HepG2 (cell line): Measurements from ENCODE around the gene ZFPM1. TPM values are rescaled to one million over a fixed set of nuclear protein-coding genes. Genes with fewer than 3 reads are reported as not detected.

Experiments
- ATM ChIP-seq: fragments of 450-650 bp; IDR thresholded peaks from 2 replicates; pipeline ENCODE4 v1.7.1; 2017; ENCODE audit warnings: mild to moderate bottlenecking, borderline replicate concordance
- BCL3 ChIP-seq: sonication (generic); formaldehyde crosslinking; IDR thresholded peaks from 2 replicates; pipeline ENCODE4 v1.5.1; 2020; ENCODE audit warnings: mild to moderate bottlenecking, missing genetic modification reagents, moderate library complexity
- CBFB ChIP-seq: sonication (generic); formaldehyde crosslinking; IDR thresholded peaks from 2 replicates; pipeline ENCODE4 v1.4.0; 2020; ENCODE audit warnings: missing genetic modification reagents
- CBX2 ChIP-seq, 2 experiments: fragments of 200-600 bp in 1 of 2; sonication (generic); formaldehyde crosslinking in 1 of 2; IDR thresholded peaks; 2 replicates each; pipeline versions ENCODE4 v1.7.0 to v1.8.1; 2018 to 2022; ENCODE audit warnings: low read depth in 2 of 2, low read length in 1 of 2, mild to moderate bottlenecking in 1 of 2, missing genetic modification reagents in 1 of 2
- DMTF1 ChIP-seq: sonication (generic); formaldehyde crosslinking; IDR thresholded peaks from 2 replicates; pipeline ENCODE4 v1.4.0; 2020; ENCODE audit warnings: mild to moderate bottlenecking, missing genetic modification reagents
- ERF ChIP-seq: IDR thresholded peaks from 2 replicates; pipeline ENCODE4 v1.6.1; 2018; ENCODE audit warnings: missing biosample characterization, missing genetic modification reagents
- ISL2 ChIP-seq: sonication (generic); formaldehyde crosslinking; IDR thresholded peaks from 2 replicates; pipeline ENCODE4 v1.5.0; 2020; ENCODE audit warnings: missing genetic modification reagents
- JUN ChIP-seq: sonication (generic); formaldehyde crosslinking; IDR thresholded peaks from 2 replicates; pipeline ENCODE4 v1.4.0; 2020; ENCODE audit warnings: mild to moderate bottlenecking, missing genetic modification reagents
- KAT7 ChIP-seq: IDR thresholded peaks from 2 replicates; pipeline ENCODE4 v1.6.1; 2018; ENCODE audit warnings: borderline replicate concordance, missing compliant biosample characterization
- NFRKB ChIP-seq: fragments of 450-650 bp; IDR thresholded peaks from 2 replicates; pipeline ENCODE4 v1.6.1; 2017
- TAF1 ChIP-seq: sonication (generic); formaldehyde crosslinking; IDR thresholded peaks from 2 replicates; pipeline ENCODE4 v1.4.0; 2020; ENCODE audit warnings: missing genetic modification reagents
- THAP8 ChIP-seq: sonication (generic); formaldehyde crosslinking; IDR thresholded peaks from 2 replicates; pipeline ENCODE4 v1.5.1; 2020; ENCODE audit warnings: missing genetic modification reagents, mild to moderate bottlenecking, borderline replicate concordance
- TOE1 ChIP-seq: sonication (generic); formaldehyde crosslinking; IDR thresholded peaks from 2 replicates; pipeline ENCODE4 v1.4.0; 2020; ENCODE audit warnings: mild to moderate bottlenecking, missing genetic modification reagents
- ZNF264 ChIP-seq: sonication (generic); formaldehyde crosslinking; IDR thresholded peaks from 2 replicates; pipeline ENCODE4 v1.4.0; 2020; ENCODE audit warnings: missing genetic modification reagents
- ZNF543 ChIP-seq: sonication (generic); formaldehyde crosslinking; IDR thresholded peaks from 2 replicates; pipeline ENCODE4 v1.4.0; 2020; ENCODE audit warnings: mild to moderate bottlenecking, missing genetic modification reagents
- ZNF556 ChIP-seq: sonication (generic); formaldehyde crosslinking; IDR thresholded peaks from 2 replicates; pipeline ENCODE4 v1.4.0; 2020; ENCODE audit warnings: mild to moderate bottlenecking, missing genetic modification reagents, borderline replicate concordance
- polyA plus RNA-seq, 8 experiments: library from polyadenylated mRNA; depleted of rRNA in 3 of 8; stranded (reverse) in 7 of 8; unstranded in 1 of 8; fragments of >200 nt; fragmentation: Illumina TruSeq in 4 of 8; extraction: Trizol in 4 of 8; gene quantifications; 2 replicates each; pipeline versions ENCODE4 v1.2.1 to v1.2.3, GENCODE V29; 2011 to 2016; ENCODE audit warnings: low read depth in 4 of 8, missing spikeins in 1 of 8, mixed read lengths in 1 of 8; ENCODE audit not compliant: insufficient read depth in 1 of 8
- total RNA-seq, 5 experiments: library from RNA; depleted of rRNA; stranded (reverse); fragments of >200 nt; fragmentation: Illumina TruSeq; extraction: Trizol; gene quantifications; 2 replicates each; pipeline ENCODE4 v1.2.3, GENCODE V29; 2016; ENCODE audit warnings: low read depth in 1 of 5
- TF ChIP-seq, protein P1 (sequence below): sonication (generic); formaldehyde crosslinking; IDR thresholded peaks from 2 replicates; pipeline ENCODE4 v1.4.0; 2020; ENCODE audit warnings: missing genetic modification reagents
- TF ChIP-seq, protein P2 (sequence below): sonication (generic); formaldehyde crosslinking; conservative IDR thresholded peaks from 2 replicates; pipeline ENCODE4 v1.8.0; 2022; ENCODE audit warnings: mild to moderate bottlenecking, moderate library complexity, missing genetic modification reagents
- TF ChIP-seq, protein P3 (sequence below): sonication (generic); formaldehyde crosslinking; IDR thresholded peaks from 2 replicates; pipeline ENCODE4 v1.5.1; 2020; ENCODE audit warnings: mild to moderate bottlenecking, missing genetic modification reagents

The ZFPM1 gene
- total and polyA plus RNA-seq, 2 of the 13 experiments (the other 11 are each of a cell fraction or from before 2014, with no cell fraction given) = 1.3 to 3.8 TPM

GRCh38 chr16:88452482-88453216 lies 431 bp upstream of the ZFPM1 start (continued):
- no peak for TF ChIP-seq THAP8
- TF ChIP-seq JUN (CRISPR knock-in tag) = peak; percentile 84
- TF ChIP-seq ZNF543 (CRISPR knock-in tag) = peak; percentile 63; the same call in 1 of the 2 replicates
- TF ChIP-seq CBFB (CRISPR knock-in tag) = no peak
- no peak for TF ChIP-seq CBX2 (IDR thresholded peaks at IDR 0.05; ENCODE audit: low read depth, low read length)
- TF ChIP-seq CBX2 (CRISPR knock-in tag; IDR thresholded peaks at IDR 0.05; ENCODE audit: low read depth) = 0 out of 2 replicates have a peak, but pooled peaks have one; percentile 85
- no peak for TF ChIP-seq TOE1 (CRISPR knock-in tag)
- TF ChIP-seq ATM = no peak
- TF ChIP-seq ZNF264 = peak; percentile 50; the same call in 1 of the 2 replicates
- TF ChIP-seq DMTF1 (CRISPR knock-in tag) = 0 out of 2 replicates have a peak, but pooled peaks have one; percentile 90
- TF ChIP-seq, protein P1, sequence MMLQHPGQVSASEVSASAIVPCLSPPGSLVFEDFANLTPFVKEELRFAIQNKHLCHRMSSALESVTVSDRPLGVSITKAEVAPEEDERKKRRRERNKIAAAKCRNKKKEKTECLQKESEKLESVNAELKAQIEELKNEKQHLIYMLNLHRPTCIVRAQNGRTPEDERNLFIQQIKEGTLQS (CRISPR knock-in tag) = 0 out of 2 replicates have a peak, but pooled peaks have one; percentile 41
- peak; percentile 96 for TF ChIP-seq BCL3 (CRISPR knock-in tag)
- peak; percentile 29; the same call in 1 of the 2 replicates for TF ChIP-seq KAT7
- TF ChIP-seq TAF1 = peak; percentile 56; the same call in 1 of the 2 replicates
- TF ChIP-seq ZNF556 (CRISPR knock-in tag) = peak; percentile 49; the same call in 1 of the 2 replicates
- peak; percentile 93 for TF ChIP-seq ERF (CRISPR knock-in tag)
- TF ChIP-seq ISL2 = peak; percentile 33; the same call in 1 of the 2 replicates
- TF ChIP-seq, protein P2, sequence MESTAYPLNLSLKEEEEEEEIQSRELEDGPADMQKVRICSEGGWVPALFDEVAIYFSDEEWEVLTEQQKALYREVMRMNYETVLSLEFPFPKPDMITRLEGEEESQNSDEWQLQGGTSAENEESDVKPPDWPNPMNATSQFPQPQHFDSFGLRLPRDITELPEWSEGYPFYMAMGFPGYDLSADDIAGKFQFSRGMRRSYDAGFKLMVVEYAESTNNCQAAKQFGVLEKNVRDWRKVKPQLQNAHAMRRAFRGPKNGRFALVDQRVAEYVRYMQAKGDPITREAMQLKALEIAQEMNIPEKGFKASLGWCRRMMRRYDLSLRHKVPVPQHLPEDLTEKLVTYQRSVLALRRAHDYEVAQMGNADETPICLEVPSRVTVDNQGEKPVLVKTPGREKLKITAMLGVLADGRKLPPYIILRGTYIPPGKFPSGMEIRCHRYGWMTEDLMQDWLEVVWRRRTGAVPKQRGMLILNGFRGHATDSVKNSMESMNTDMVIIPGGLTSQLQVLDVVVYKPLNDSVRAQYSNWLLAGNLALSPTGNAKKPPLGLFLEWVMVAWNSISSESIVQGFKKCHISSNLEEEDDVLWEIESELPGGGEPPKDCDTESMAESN (CRISPR knock-in tag) = peak; percentile 96
- TF ChIP-seq NFRKB = no peak
- TF ChIP-seq, protein P3, sequence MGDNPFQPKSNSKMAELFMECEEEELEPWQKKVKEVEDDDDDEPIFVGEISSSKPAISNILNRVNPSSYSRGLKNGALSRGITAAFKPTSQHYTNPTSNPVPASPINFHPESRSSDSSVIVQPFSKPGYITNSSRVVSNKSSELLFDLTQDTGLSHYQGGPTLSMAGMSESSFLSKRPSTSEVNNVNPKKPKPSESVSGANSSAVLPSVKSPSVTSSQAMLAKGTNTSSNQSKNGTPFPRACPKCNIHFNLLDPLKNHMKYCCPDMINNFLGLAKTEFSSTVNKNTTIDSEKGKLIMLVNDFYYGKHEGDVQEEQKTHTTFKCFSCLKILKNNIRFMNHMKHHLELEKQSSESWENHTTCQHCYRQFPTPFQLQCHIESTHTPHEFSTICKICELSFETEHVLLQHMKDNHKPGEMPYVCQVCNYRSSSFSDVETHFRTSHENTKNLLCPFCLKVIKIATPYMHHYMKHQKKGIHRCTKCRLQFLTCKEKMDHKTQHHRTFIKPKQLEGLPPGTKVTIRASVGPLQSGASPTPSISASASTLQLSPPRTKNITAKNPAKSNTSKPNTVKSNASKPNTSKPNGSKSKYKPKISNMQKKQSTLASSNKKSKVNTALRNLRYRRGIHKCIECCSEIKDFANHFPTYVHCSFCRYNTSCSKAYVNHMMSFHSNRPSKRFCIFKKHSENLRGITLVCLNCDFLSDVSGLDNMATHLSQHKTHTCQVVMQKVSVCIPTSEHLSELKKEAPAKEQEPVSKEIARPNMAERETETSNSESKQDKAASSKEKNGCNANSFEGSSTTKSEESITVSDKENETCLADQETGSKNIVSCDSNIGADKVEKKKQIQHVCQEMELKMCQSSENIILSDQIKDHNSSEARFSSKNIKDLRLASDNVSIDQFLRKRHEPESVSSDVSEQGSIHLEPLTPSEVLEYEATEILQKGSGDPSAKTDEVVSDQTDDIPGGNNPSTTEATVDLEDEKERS (CRISPR knock-in tag) = peak; percentile 89; the same call in 1 of the 2 replicates
